SKM-1 treated with dmso at 0.1 percent for 144 hours (cell line): Measurements from ENCODE around the gene TAOK2.
"Not testable (repeated sequence)": the region's sequence is repeated elsewhere in the genome, so short reads cannot be mapped to it uniquely, and the experiment has no call there.

Experiments used
- DNase-seq: peaks from one replicate; lab custom pipeline; 2025; ENCODE audit not compliant: unreplicated experiment; lab: John Stamatoyannopoulos, UW

The TAOK2 gene

GRCh38 chr16:30022887-30023286 is 49.2 kb downstream of the TAOK2 start, which contains the start of gene C16orf92:
Gene C16orf92 (plus strand): TSS chr16:30023198. CDS start chr16:30023341, 143 bp downstream.
- DNase-seq = no peak

- DNase-seq = no peak
Measured at GRCh38 chr16:30023586-30023985, 49.9 kb downstream of the TAOK2 start.

GRCh38 chr16:30024451-30024850 is 50.8 kb downstream of the TAOK2 start:
- DNase-seq = no peak

- DNase-seq = no peak
Measured at GRCh38 chr16:30025156-30025555, 51.5 kb downstream of the TAOK2 start.

- no peak for DNase-seq
Measured at GRCh38 chr16:30025574-30025973, 51.9 kb downstream of the TAOK2 start.

- DNase-seq = no peak
Measured at GRCh38 chr16:30026449-30026848, 52.8 kb downstream of the TAOK2 start.

- no peak for DNase-seq
Measured at GRCh38 chr16:30027588-30028437, 54.1 kb downstream of the TAOK2 start.

- no peak for DNase-seq
Measured at GRCh38 chr16:30028438-30029076, 54.9 kb downstream of the TAOK2 start.

GRCh38 chr16:30030011-30030685 is 56.5 kb downstream of the TAOK2 start:
- DNase-seq = no peak

GRCh38 chr16:30030841-30031413 is 57.3 kb downstream of the TAOK2 start, which contains the start of gene TLCD3B:
Gene TLCD3B (minus strand): TSS chr16:30031271. CDS start chr16:30030527, 744 bp downstream.
- no peak for DNase-seq

- no peak for DNase-seq
Measured at GRCh38 chr16:30031477-30031918, 57.8 kb downstream of the TAOK2 start.

- DNase-seq = peak; percentile 68
Measured at GRCh38 chr16:30032083-30032819, 58.6 kb downstream of the TAOK2 start.

- no peak for DNase-seq
Measured at GRCh38 chr16:30033270-30033669, 59.6 kb downstream of the TAOK2 start.

GRCh38 chr16:30040221-30040620 is 66.6 kb downstream of the TAOK2 start:
- no peak for DNase-seq

GRCh38 chr16:30040690-30041089 is 67.0 kb downstream of the TAOK2 start:
- DNase-seq = not testable (repeated sequence)

GRCh38 chr16:30041841-30042240 is 68.2 kb downstream of the TAOK2 start:
- no peak for DNase-seq
